ENCODE data around the gene FRMD5. TPM values are rescaled to one million over a fixed set of nuclear protein-coding genes. Genes with fewer than 3 reads are reported as not detected.
A peak's percentile ranks its signal among the peaks of the same experiment; 100 is the strongest.

Gene FRMD5
- total RNA-seq, 1 experiment from 2014 or later: 6.5 TPM

DNA sequence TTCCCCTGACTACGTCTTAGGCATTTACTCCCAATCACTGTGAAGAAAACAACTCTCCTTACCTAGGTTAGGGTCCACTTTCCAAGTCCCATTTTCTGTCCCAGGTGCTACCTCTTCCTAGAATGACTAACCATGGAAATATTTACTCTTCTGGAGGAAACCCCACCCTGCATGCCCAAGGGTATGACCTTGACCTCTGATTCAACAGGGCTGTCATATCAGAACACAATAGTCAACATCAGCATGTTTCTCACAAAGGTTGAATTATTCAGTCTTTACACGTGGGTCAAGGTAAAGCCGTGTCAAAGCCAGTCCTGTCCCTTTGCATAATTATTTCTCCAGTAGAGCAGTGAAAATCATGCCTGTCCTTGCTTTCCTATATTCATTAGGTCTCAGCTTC, 4.3 kb upstream of the FRMD5 start:
- H3K4me3 ChIP-seq: no peak overlapping the region
- H3K9me2 ChIP-seq (ENCODE audit: insufficient read depth): no peaks in the 10 kb centered on the region
- H3F3A ChIP-seq (ENCODE audit: insufficient read depth, low read depth): peaks cover 8% of the 10 kb centered on the region; the same call in 1 of the 2 replicates
- no peaks in the 10 kb centered on the region for H3K9me3 ChIP-seq (ENCODE audit: insufficient read depth, low read depth)
- POLR2A ChIA-PET (ENCODE audit: unreplicated experiment): no interaction called here
- no peaks in the 10 kb centered on the region for H3K36me3 ChIP-seq (ENCODE audit: low read depth)
- no peak overlapping the region for H3K4me2 ChIP-seq
- TF ChIP-seq CTCF (conservative IDR thresholded peaks at IDR 0.05): no peak
- TF ChIP-seq EZH2 (IDR thresholded peaks at IDR 0.05; ENCODE audit: low read depth): no peak
- H3K4me1 ChIP-seq (replicated peaks; ENCODE audit: insufficient read depth): peaks cover 9% of the 10 kb centered on the region; the same call in 1 of the 2 replicates
- no peaks in the 10 kb centered on the region for H4K20me1 ChIP-seq (ENCODE audit: insufficient read depth)
- no peaks in the 10 kb centered on the region for H3K79me2 ChIP-seq (ENCODE audit: low read depth)
- H2AFZ ChIP-seq: no peak overlapping the region
- no TSS peak for BruUV-seq (replicated peaks)
- no peaks in the 10 kb centered on the region for H3K27me3 ChIP-seq (ENCODE audit: insufficient read depth, low read depth)
- DNase-seq: peak in 1 of 2 experiments; percentile 11
- intact Hi-C loops (cut with micrococcal nuclease; ENCODE audit: unreplicated experiment): loop anchor here (10.0 kb wide), 2 partner anchors 95 to 135 kb away; no protein-coding TSS in a partner anchor
- H3K27ac ChIP-seq: no peak overlapping the region
- CTCF ChIA-PET: interaction anchor here (0.6 kb wide), 1 partner anchor 331 kb away, joined by 3 read pairs; no protein-coding TSS in a partner anchor

GRCh38 chr15:44194323-44195150, 534 bp downstream of the FRMD5 start:
- CTCF ChIA-PET: interaction anchor here (0.6 kb wide), 1 partner anchor 1099 kb away, joined by 11 read pairs; no protein-coding TSS in a partner anchor
- intact Hi-C loops (cut with micrococcal nuclease; ENCODE audit: unreplicated experiment): loop anchor here (2.0 to 10.0 kb wide), 4 partner anchors 20 to 130 kb away; no protein-coding TSS in a partner anchor
- Histone ChIP-seq H3K36me3 (ENCODE audit: low read depth) (no peaks in the 10 kb centered on the region), H2AFZ (peak overlapping the region; percentile 89), H3K9me3 (ENCODE audit: insufficient read depth, low read depth) (no peaks in the 10 kb centered on the region), H3K4me2 (peak overlapping the region; percentile 94), H4K20me1 (ENCODE audit: insufficient read depth) (no peaks in the 10 kb centered on the region), H3K4me3 (peak overlapping the region; percentile 77), H3F3A (ENCODE audit: insufficient read depth, low read depth) (peaks cover 17% of the 10 kb centered on the region; the same call in 1 of the 2 replicates), H3K79me2 (ENCODE audit: low read depth) (peaks cover 8% of the 10 kb centered on the region; the same call in 1 of the 2 replicates), H3K27ac (peak overlapping the region; percentile 14; the same call in 1 of the 2 replicates), H3K4me1 (replicated peaks; ENCODE audit: insufficient read depth) (peaks cover 24% of the 10 kb centered on the region; the same call in 1 of the 2 replicates), H3K27me3 (ENCODE audit: insufficient read depth, low read depth) (no peaks in the 10 kb centered on the region), H3K9me2 (ENCODE audit: insufficient read depth) (no peaks in the 10 kb centered on the region)
- no peak for TF ChIP-seq CTCF (conservative IDR thresholded peaks at IDR 0.05)
- no peak for TF ChIP-seq EZH2 (IDR thresholded peaks at IDR 0.05; ENCODE audit: low read depth)
- BruUV-seq (replicated peaks): no TSS peak
- POLR2A ChIA-PET (ENCODE audit: unreplicated experiment): no interaction called here
- DNase-seq: peak; percentile 52 to 75

GRCh38 chr15:44193651-44194322, 1.3 kb downstream of the FRMD5 start:
- TSS peak; percentile 49 for BruUV-seq (replicated peaks)
- no peaks in the 10 kb centered on the region for H3K9me2 ChIP-seq (ENCODE audit: insufficient read depth)
- H3K36me3 ChIP-seq (ENCODE audit: low read depth): no peaks in the 10 kb centered on the region
- H3K27me3 ChIP-seq (ENCODE audit: insufficient read depth, low read depth): no peaks in the 10 kb centered on the region
- intact Hi-C loops (cut with micrococcal nuclease; ENCODE audit: unreplicated experiment): loop anchor here (2.0 to 10.0 kb wide), 4 partner anchors 21 to 129 kb away; no protein-coding TSS in a partner anchor
- ChIA-PET POLR2A (ENCODE audit: unreplicated experiment) (no interaction called here), CTCF (interaction anchor here (0.6 kb wide), 1 partner anchor 1098 kb away, joined by 11 read pairs; no protein-coding TSS in a partner anchor)
- peak in 1 of 2 experiments; percentile 8 for DNase-seq
- no peaks in the 10 kb centered on the region for H3K9me3 ChIP-seq (ENCODE audit: insufficient read depth, low read depth)
- H3K27ac ChIP-seq: peak overlapping the region; percentile 14; the same call in 1 of the 2 replicates
- peak overlapping the region; percentile 89 for H2AFZ ChIP-seq
- peaks cover 17% of the 10 kb centered on the region; the same call in 1 of the 2 replicates for H3F3A ChIP-seq (ENCODE audit: insufficient read depth, low read depth)
- H3K4me1 ChIP-seq (replicated peaks; ENCODE audit: insufficient read depth): peaks cover 19% of the 10 kb centered on the region; the same call in 1 of the 2 replicates
- H3K79me2 ChIP-seq (ENCODE audit: low read depth): peaks cover 8% of the 10 kb centered on the region
- peak overlapping the region; percentile 94 for H3K4me2 ChIP-seq
- TF ChIP-seq EZH2 (IDR thresholded peaks at IDR 0.05; ENCODE audit: low read depth): no peak
- TF ChIP-seq CTCF (conservative IDR thresholded peaks at IDR 0.05): no peak
- no peaks in the 10 kb centered on the region for H4K20me1 ChIP-seq (ENCODE audit: insufficient read depth)
- peak overlapping the region; percentile 77 for H3K4me3 ChIP-seq
